HG03159 (cell line): ENCODE measurements around the gene SEMA3C.

Experiments
- ATAC-seq: cut with Tn5 transposase; IDR thresholded peaks from one replicate; pipeline ENCODE4 v1.9.1; 2021; ENCODE audit warnings: mild to moderate bottlenecking, moderate library complexity; ENCODE audit not compliant: unreplicated experiment

SEMA3C gene

GRCh38 chr7:80827239-80827633, 91.6 kb downstream of the SEMA3C start:
- ATAC-seq: no peak

- no peak for ATAC-seq
Observed at GRCh38 chr7:80826520-80827238, 92.2 kb downstream of the SEMA3C start.

- no peak for ATAC-seq
Observed at GRCh38 chr7:80825499-80825898, 93.4 kb downstream of the SEMA3C start.

GRCh38 chr7:80824253-80824652, 94.6 kb downstream of the SEMA3C start:
- no peak for ATAC-seq

GRCh38 chr7:80823057-80823456, 95.8 kb downstream of the SEMA3C start:
- ATAC-seq: no peak

- ATAC-seq: no peak
Observed at GRCh38 chr7:80821771-80822319, 97.0 kb downstream of the SEMA3C start.

- ATAC-seq: no peak
Observed at GRCh38 chr7:80819503-80819902, 99.3 kb downstream of the SEMA3C start.

GRCh38 chr7:80818181-80818580, 100.7 kb downstream of the SEMA3C start:
- ATAC-seq: no peak

- ATAC-seq: no peak
Observed at GRCh38 chr7:80816806-80817205, 102.0 kb downstream of the SEMA3C start.

- no peak for ATAC-seq
Observed at GRCh38 chr7:80815733-80816132, 103.1 kb downstream of the SEMA3C start.

GRCh38 chr7:80809545-80809944, 109.3 kb downstream of the SEMA3C start:
- no peak for ATAC-seq

- no peak for ATAC-seq
Observed at GRCh38 chr7:80807166-80807900, 111.5 kb downstream of the SEMA3C start.

- ATAC-seq: no peak
Observed at GRCh38 chr7:80806663-80807062, 112.2 kb downstream of the SEMA3C start.

- no peak for ATAC-seq
Observed at GRCh38 chr7:80804589-80804988, 114.3 kb downstream of the SEMA3C start.

- no peak for ATAC-seq
Observed at GRCh38 chr7:80802527-80802926, 116.3 kb downstream of the SEMA3C start.

- ATAC-seq: no peak
Observed at GRCh38 chr7:80794631-80795573, 123.9 kb downstream of the SEMA3C start.

- no peak for ATAC-seq
Observed at GRCh38 chr7:80791509-80791929, 127.3 kb downstream of the SEMA3C start.

- ATAC-seq: no peak
Observed at GRCh38 chr7:80790877-80791276, 128.0 kb downstream of the SEMA3C start.

GRCh38 chr7:80787721-80788120, 131.1 kb downstream of the SEMA3C start:
- ATAC-seq: no peak

GRCh38 chr7:80785961-80786536, 132.8 kb downstream of the SEMA3C start:
- no peak for ATAC-seq

- ATAC-seq: no peak
Observed at GRCh38 chr7:80785276-80785675, 133.6 kb downstream of the SEMA3C start.
